Endothelial cell of umbilical vein (primary cell): ENCODE results near the gene GALNT9. TPM values are rescaled to one million over a fixed set of nuclear protein-coding genes. Genes with fewer than 3 reads are reported as not detected.

Source experiments
- BruUV-seq: library from RNA; stranded (reverse); fragments of 400-500 nt; replicated peaks from 2 replicates; lab custom pipeline; 2021; lab: Mats Ljungman, UMichigan
- CTCF ChIA-PET: fragments of 300-600, 350-600 bp; sonication (Branson Sonifier 250); formaldehyde crosslinking; loops from one replicate; lab custom pipeline; 2021; ENCODE audit warnings: antibody characterized with exemption, inconsistent platforms; lab: Charles Lee
- POLR2A ChIA-PET: fragments of 300-600, 350-600 bp; sonication (Branson Sonifier 250); formaldehyde crosslinking; loops from one replicate; lab custom pipeline; 2021; ENCODE audit warnings: antibody characterized with exemption, inconsistent platforms; lab: Charles Lee
- DNase-seq: peaks from one replicate; pipeline ENCODE4 v3.0.0-alpha.2; 2011; ENCODE audit warnings: low read depth, low spot score
- FAIRE-seq: peaks from 2 replicates; lab custom pipeline; 2011; peaks lifted over from hg19 to GRCh38; lab: Jason Lieb, UNC
- H2AFZ ChIP-seq: 2 replicates; pipeline ENCODE4 v1.6.0; 2012; ENCODE audit warnings: low read depth, low read length, control low read depth, inconsistent platforms
- H3K27ac ChIP-seq: 2 replicates; pipeline ENCODE4 v1.5.1; 2011; ENCODE audit warnings: low read depth, mild to moderate bottlenecking, control low read depth, low read length, moderate library complexity; ENCODE audit not compliant: insufficient read depth
- H3K27me3 ChIP-seq, 2 experiments: 2 replicates each; pipeline versions ENCODE4 v1.6.0 to v1.6.1; 2011; ENCODE audit warnings: low read length in 2 of 2, mixed read lengths in 1 of 2; ENCODE audit not compliant: control insufficient read depth in 2 of 2, insufficient read depth in 2 of 2
- H3K36me3 ChIP-seq, 2 experiments: 2 replicates in 1 of 2; 3 replicates in 1 of 2; pipeline ENCODE4 v1.5.1; 2011; ENCODE audit warnings: low read length in 2 of 2, mild to moderate bottlenecking in 1 of 2, moderate library complexity in 1 of 2; ENCODE audit not compliant: control insufficient read depth in 2 of 2, insufficient read depth in 2 of 2; ENCODE audit errors: extremely low read depth in 1 of 2
- H3K4me1 ChIP-seq: 3 replicates; pipeline ENCODE4 v1.5.1; 2011; ENCODE audit warnings: mild to moderate bottlenecking, low read length; ENCODE audit not compliant: control insufficient read depth, insufficient read depth; ENCODE audit errors: extremely low read depth
- H3K4me2 ChIP-seq: 2 replicates; pipeline ENCODE4 v1.6.1; 2011; ENCODE audit warnings: low read length, control low read depth, mixed read lengths; ENCODE audit not compliant: insufficient read depth
- H3K4me3 ChIP-seq, 3 experiments: fragments of 200-600 bp in 1 of 3; sonication (generic), shearing (Covaris generic) in 1 of 3; replicated peaks in 1 of 3; 2 replicates each; pipeline ENCODE4 v1.5.1; 2011 to 2016; ENCODE audit warnings: control low read depth in 3 of 3, low read length in 3 of 3, mild to moderate bottlenecking in 2 of 3, inconsistent platforms in 1 of 3, low read depth in 1 of 3, moderate library complexity in 1 of 3; ENCODE audit not compliant: insufficient read depth in 1 of 3
- H3K79me2 ChIP-seq: 2 replicates; pipeline ENCODE4 v1.6.0; 2012; ENCODE audit warnings: low read length, inconsistent platforms; ENCODE audit not compliant: control insufficient read depth, insufficient read depth
- H3K9ac ChIP-seq: replicated peaks from 2 replicates; pipeline ENCODE3; 2011; ENCODE audit warnings: low read length, control low read depth; ENCODE audit not compliant: insufficient read depth; ENCODE audit errors: extremely low read depth
- H3K9me1 ChIP-seq: replicated peaks from 3 replicates; pipeline ENCODE4 v1.6.0; 2011; ENCODE audit warnings: mild to moderate bottlenecking, low read length; ENCODE audit not compliant: control insufficient read depth, insufficient read depth; ENCODE audit errors: extremely low read depth
- H3K9me3 ChIP-seq: replicated peaks from 2 replicates; pipeline ENCODE4 v1.5.1; 2012; ENCODE audit warnings: low read length, inconsistent platforms; ENCODE audit not compliant: control insufficient read depth, insufficient read depth
- H4K20me1 ChIP-seq: replicated peaks from 2 replicates; pipeline ENCODE3; 2011; ENCODE audit warnings: mild to moderate bottlenecking, low read length; ENCODE audit not compliant: control insufficient read depth, insufficient read depth; ENCODE audit errors: extremely low read depth
- EZH2 ChIP-seq: IDR thresholded peaks from 2 replicates; pipeline ENCODE4 v1.6.1; 2012; ENCODE audit warnings: borderline replicate concordance, low read depth, mild to moderate bottlenecking, moderate library complexity, low read length, inconsistent platforms; ENCODE audit not compliant: severe bottlenecking
- FOS ChIP-seq: IDR thresholded peaks from 2 replicates; pipeline ENCODE4 v1.6.1; 2011; ENCODE audit warnings: mild to moderate bottlenecking, low read length, moderate library complexity, borderline replicate concordance; ENCODE audit not compliant: insufficient read depth
- GATA2 ChIP-seq: IDR thresholded peaks from 2 replicates; pipeline ENCODE4 v1.7.0; 2011; ENCODE audit warnings: low read depth, mild to moderate bottlenecking, moderate library complexity, mixed read lengths, low read length; ENCODE audit not compliant: insufficient read length, insufficient read depth
- JUN ChIP-seq: IDR thresholded peaks from 2 replicates; pipeline ENCODE4 v1.6.1; 2011; ENCODE audit warnings: borderline replicate concordance, low read depth; ENCODE audit not compliant: insufficient read length, insufficient read depth
- MYC ChIP-seq: IDR thresholded peaks from one replicate; pipeline ENCODE4 v1.6.1; 2011; ENCODE audit warnings: mild to moderate bottlenecking, low read depth, low read length
- POLR2A ChIP-seq: IDR thresholded peaks from 2 replicates; pipeline ENCODE4 v1.6.1; 2012; ENCODE audit warnings: low read depth, mild to moderate bottlenecking, control low read depth, low read length
- POLR2AphosphoS5 ChIP-seq: IDR thresholded peaks from 2 replicates; pipeline ENCODE4 v1.6.1; 2012; ENCODE audit warnings: low read depth, mild to moderate bottlenecking, control low read depth, low read length, moderate library complexity; ENCODE audit not compliant: insufficient read depth
- dilution Hi-C: fragments of 300-500 bp; cut with MboI; formaldehyde crosslinking; loops from one replicate; pipeline ENCODE4 v1.15.0; 2019; ENCODE audit warnings: low sequenced_read_pairs; ENCODE audit not compliant: extremely low pct_ligation_motif_present
- intact Hi-C: fragments of 100-400 bp; cut with micrococcal nuclease; formaldehyde crosslinking; loops from one replicate; pipeline ENCODE4 v1.10.0; 2022
- polyA plus RNA-seq, 4 experiments: library from polyadenylated mRNA; depleted of rRNA in 3 of 4; stranded (reverse) in 3 of 4; unstranded in 1 of 4; fragments of >200 nt; gene quantifications; 2 replicates each; pipeline versions ENCODE4 v1.2.1 to v1.2.3, GENCODE V29; 2011 to 2012; ENCODE audit warnings: missing spikeins in 1 of 4
- total RNA-seq: library from RNA; stranded (reverse); gene quantifications from 2 replicates; pipeline ENCODE4 v1.2.3, GENCODE V29; 2021
- TF ChIP-seq, protein P1 (sequence below): IDR thresholded peaks from 2 replicates; pipeline ENCODE4 v1.6.1; 2011; ENCODE audit not compliant: insufficient read depth, insufficient read length
- TF ChIP-seq, protein P2 (sequence below), 2 donors: IDR thresholded peaks; 1 replicate in 1 of 2; 2 replicates in 1 of 2; pipeline ENCODE4 v1.5.1; 2011; ENCODE audit warnings: low read length in 2 of 2, mild to moderate bottlenecking in 2 of 2, moderate library complexity in 2 of 2, control low read depth in 1 of 2, inconsistent platforms in 1 of 2, low read depth in 1 of 2; ENCODE audit not compliant: insufficient read depth in 1 of 2; ENCODE audit errors: extremely low read depth in 1 of 2

Gene GALNT9
- total and polyA plus RNA-seq, 2 donors (not counting 3 experiments of a cell fraction or from before 2014, with no cell fraction given) = 0.14 to 0.73 TPM

DNA sequence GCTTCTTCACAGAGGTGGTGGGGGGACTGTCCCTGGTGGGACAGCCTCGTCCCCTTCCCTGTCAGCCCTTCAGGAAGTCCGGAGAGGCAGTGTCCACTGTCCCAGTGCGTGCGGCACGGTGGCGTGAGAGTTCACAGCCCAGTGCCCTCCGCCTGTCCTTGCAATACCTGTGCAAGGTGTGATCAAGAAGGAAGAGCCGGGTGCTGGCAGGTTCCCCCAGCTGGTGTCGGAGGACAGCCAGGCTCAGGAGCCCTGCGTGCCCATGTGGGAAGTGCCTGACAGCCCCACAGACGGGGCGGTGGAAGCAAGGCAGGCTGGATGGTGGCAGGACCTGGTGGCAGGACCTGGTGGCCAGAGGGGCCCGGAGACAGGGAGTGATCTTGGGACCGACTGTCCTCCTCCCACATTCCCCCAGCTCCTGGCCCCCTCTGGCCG lies 168.8 kb downstream of the GALNT9 start:
- CTCF ChIA-PET = interaction anchor here (1.2 to 1.5 kb wide), 2 partner anchors 253 to 454 kb away, joined by 4 to 9 read pairs; no protein-coding TSS in a partner anchor
- TF ChIP-seq JUN (no peak), POLR2AphosphoS5 (no peak), GATA2 (no peak), FOS (no peak), POLR2A (no peak), MYC (no peak), EZH2 (no peak)
- TF ChIP-seq, protein P1, sequence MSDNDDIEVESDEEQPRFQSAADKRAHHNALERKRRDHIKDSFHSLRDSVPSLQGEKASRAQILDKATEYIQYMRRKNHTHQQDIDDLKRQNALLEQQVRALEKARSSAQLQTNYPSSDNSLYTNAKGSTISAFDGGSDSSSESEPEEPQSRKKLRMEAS = no peak
- TF ChIP-seq, protein P2, sequence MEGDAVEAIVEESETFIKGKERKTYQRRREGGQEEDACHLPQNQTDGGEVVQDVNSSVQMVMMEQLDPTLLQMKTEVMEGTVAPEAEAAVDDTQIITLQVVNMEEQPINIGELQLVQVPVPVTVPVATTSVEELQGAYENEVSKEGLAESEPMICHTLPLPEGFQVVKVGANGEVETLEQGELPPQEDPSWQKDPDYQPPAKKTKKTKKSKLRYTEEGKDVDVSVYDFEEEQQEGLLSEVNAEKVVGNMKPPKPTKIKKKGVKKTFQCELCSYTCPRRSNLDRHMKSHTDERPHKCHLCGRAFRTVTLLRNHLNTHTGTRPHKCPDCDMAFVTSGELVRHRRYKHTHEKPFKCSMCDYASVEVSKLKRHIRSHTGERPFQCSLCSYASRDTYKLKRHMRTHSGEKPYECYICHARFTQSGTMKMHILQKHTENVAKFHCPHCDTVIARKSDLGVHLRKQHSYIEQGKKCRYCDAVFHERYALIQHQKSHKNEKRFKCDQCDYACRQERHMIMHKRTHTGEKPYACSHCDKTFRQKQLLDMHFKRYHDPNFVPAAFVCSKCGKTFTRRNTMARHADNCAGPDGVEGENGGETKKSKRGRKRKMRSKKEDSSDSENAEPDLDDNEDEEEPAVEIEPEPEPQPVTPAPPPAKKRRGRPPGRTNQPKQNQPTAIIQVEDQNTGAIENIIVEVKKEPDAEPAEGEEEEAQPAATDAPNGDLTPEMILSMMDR (IDR thresholded peaks at IDR 0.05; ENCODE audit: extremely low read depth in 1 of 2, insufficient read depth in 1 of 2, low read depth in 1 of 2, low read length in 2 of 2) = no peak
- POLR2A ChIA-PET = no interaction called here
- Histone ChIP-seq H3K27me3 (no peaks in the 10 kb centered on the region), H3K9me1 (no peaks in the 10 kb centered on the region), H3K9me3 (no peaks in the 10 kb centered on the region), H4K20me1 (no peaks in the 10 kb centered on the region), H3K36me3 (peaks cover 0 to 2% of the 10 kb centered on the region in 2 experiments), H3K4me2 (no peak overlapping the region), H3K27ac (no peak overlapping the region), H3K4me1 (no peaks in the 10 kb centered on the region), H3K9ac (no peak overlapping the region), H3K79me2 (no peaks in the 10 kb centered on the region), H3K4me3 (no peak overlapping the region), H2AFZ (no peak overlapping the region)
- no peak for FAIRE-seq
- dilution Hi-C loops = no loop called here
- DNase-seq = no peak
- intact Hi-C loops = no loop called here
- no TSS peak for BruUV-seq
